Measurements from ENCODE around the gene GLI2. TPM values are rescaled to one million over a fixed set of nuclear protein-coding genes. Genes with fewer than 3 reads are reported as not detected.

GLI2 gene
- total and polyA plus RNA-seq, 2 of the 4 experiments (the other 2 are of a cell fraction): 3.8 to 26.0 TPM

DNA sequence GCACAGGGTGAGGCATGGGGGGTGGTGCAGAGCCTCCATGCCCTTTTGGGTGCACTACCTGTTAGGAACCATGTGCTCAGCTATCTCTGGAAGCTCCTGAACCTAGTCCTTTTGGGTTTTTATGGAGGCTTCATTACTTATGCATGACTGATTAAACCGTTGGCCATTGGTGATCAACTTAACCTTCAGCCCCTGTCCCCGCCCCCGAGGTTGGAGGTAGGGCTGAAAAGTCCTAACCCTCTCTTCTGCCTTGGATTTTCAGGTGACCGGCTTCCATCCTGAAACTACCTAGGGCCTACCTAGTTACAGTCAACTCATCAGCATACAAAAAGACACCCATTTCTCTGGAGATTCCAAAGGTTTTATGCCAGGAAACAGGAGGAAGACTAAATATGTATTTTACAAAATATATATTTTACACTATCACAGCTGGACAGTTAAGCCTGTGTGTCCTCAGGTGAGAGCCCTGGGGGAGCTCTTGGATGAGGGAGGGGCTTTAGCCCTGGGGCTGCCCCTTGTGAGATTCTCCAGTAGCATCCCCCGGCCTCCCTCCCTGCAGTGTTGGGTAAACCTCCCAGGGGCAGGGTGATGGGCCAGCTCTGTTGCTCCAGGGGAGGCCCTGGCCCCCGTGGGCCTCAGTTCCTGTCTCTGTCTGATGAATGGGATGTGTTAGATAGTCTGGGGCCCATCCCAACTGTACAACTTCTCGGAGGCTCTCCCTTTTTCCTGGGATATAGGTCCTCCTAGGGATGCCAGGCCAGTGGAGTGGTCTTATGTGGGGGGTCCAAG, 24.1 kb downstream of the GLI2 start:
- no peaks in the 10 kb centered on the region for H3K36me3 ChIP-seq (ENCODE audit: control insufficient read depth, insufficient read depth, low read length)
- peak overlapping the region; percentile 52 for H2BK5ac ChIP-seq (ENCODE audit: low read depth, low read length, poor library complexity, severe bottlenecking)
- peak overlapping the region; percentile 58 for H3K14ac ChIP-seq (replicated peaks; ENCODE audit: low read depth, low read length)
- H2AK9ac ChIP-seq (replicated peaks; ENCODE audit: low read depth, low read length, poor library complexity): peak overlapping the region; percentile 33
- no peak overlapping the region for H3K4me2 ChIP-seq (ENCODE audit: low read depth, low read length)
- H2BK20ac ChIP-seq (ENCODE audit: low read depth, low read length): no peak overlapping the region; the same call in 1 of the 2 replicates
- peak overlapping the region; percentile 76; the same call in 1 of the 2 replicates for H2BK120ac ChIP-seq (ENCODE audit: low read depth, low read length)
- H3K56ac ChIP-seq (ENCODE audit: extremely low read depth, insufficient read depth, low read length): no peak overlapping the region
- in situ Hi-C loops (cut with MboI; ENCODE audit: low sequenced_read_pairs): no loop called here
- H3K9me3 ChIP-seq (ENCODE audit: control insufficient read depth, insufficient read depth, low read length): no peaks in the 10 kb centered on the region
- peaks cover 68% of the 10 kb centered on the region for H3K9me1 ChIP-seq (ENCODE audit: insufficient read depth, low read length)
- intact Hi-C loops (cut with micrococcal nuclease): no loop called here
- peak overlapping the region; percentile 26; the same call in 1 of the 2 replicates for H3K23ac ChIP-seq (ENCODE audit: low read depth, low read length)
- H3K4me1 ChIP-seq (ENCODE audit: control insufficient read depth, insufficient read depth, low read length): peaks cover 60% of the 10 kb centered on the region
- WGBS, 2 experiments (ENCODE audit: extremely low coverage in 2 of 2, insufficient read length in 1 of 2): no CpG with 5 or more reads among the region's 7 CpGs
- dilution Hi-C loops (cut with HindIII; ENCODE audit: low sequenced_read_pairs, unreplicated experiment): no loop called here
- no TSS peak for BruUV-seq (replicated peaks)
- H3K79me1 ChIP-seq (ENCODE audit: low read depth in 1 of 2, low read length in 2 of 2): peaks cover 12 to 82% of the 10 kb centered on the region in 2 experiments; a peak in 3 of 4 replicates
- peak overlapping the region; percentile 28; the same call in 2 of the 3 replicates for H2BK15ac ChIP-seq (ENCODE audit: low read depth, low read length)
- H3K9ac ChIP-seq (ENCODE audit: low read depth, low read length): 0 out of 2 replicates have a peak overlapping the region, but pooled peaks have one; percentile 37
- ChIA-PET POLR2A (ENCODE audit: unreplicated experiment) (interaction anchor here (0.6 kb wide), 2 partner anchors 14 to 205 kb away, joined by 3 to 20 read pairs; no protein-coding TSS in a partner anchor), CTCF (interaction anchor here (0.7 kb wide), 1 partner anchor 97 kb away, joined by 4 read pairs; no protein-coding TSS in a partner anchor)
- H2AFZ ChIP-seq (replicated peaks; ENCODE audit: low read length, poor library complexity): no peak overlapping the region
- H3K27ac ChIP-seq (ENCODE audit: insufficient read depth, low read length): peak overlapping the region; percentile 46; the same call in 1 of the 2 replicates
- peak overlapping the region; percentile 56; the same call in 1 of the 2 replicates for H4K5ac ChIP-seq (ENCODE audit: low read depth, low read length)
- peak overlapping the region; percentile 23 for H3K4ac ChIP-seq (ENCODE audit: low read depth, low read length)
- H4K8ac ChIP-seq (ENCODE audit: low read depth in 2 of 2, low read length in 2 of 2): peak overlapping the region; percentile 61 to 86; a peak in 2 of 4 replicates
- peak overlapping the region; percentile 41; the same call in 1 of the 2 replicates for H4K91ac ChIP-seq (ENCODE audit: insufficient read depth, low read depth, low read length)
- H4K20me1 ChIP-seq (ENCODE audit: insufficient read depth, low read length): peaks cover 35% of the 10 kb centered on the region
- no peak overlapping the region; the same call in 1 of the 2 replicates for H3K18ac ChIP-seq (ENCODE audit: low read depth, low read length)
- ATAC-seq (ENCODE audit: low read depth): no peak
- TF ChIP-seq, protein P1, sequence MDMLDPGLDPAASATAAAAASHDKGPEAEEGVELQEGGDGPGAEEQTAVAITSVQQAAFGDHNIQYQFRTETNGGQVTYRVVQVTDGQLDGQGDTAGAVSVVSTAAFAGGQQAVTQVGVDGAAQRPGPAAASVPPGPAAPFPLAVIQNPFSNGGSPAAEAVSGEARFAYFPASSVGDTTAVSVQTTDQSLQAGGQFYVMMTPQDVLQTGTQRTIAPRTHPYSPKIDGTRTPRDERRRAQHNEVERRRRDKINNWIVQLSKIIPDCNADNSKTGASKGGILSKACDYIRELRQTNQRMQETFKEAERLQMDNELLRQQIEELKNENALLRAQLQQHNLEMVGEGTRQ (IDR thresholded peaks at IDR 0.05; ENCODE audit: low read depth, low read length): no peak
- TF ChIP-seq RAD21 (IDR thresholded peaks at IDR 0.05; ENCODE audit: low read length) (no peak), CEBPB (IDR thresholded peaks at IDR 0.05; ENCODE audit: low read depth, low read length) (no peak), POLR2A (IDR thresholded peaks at IDR 0.05; ENCODE audit: low read depth, low read length) (no peak), FOS (IDR thresholded peaks at IDR 0.05; ENCODE audit: low read depth, low read length) (no peak), MAFK (IDR thresholded peaks at IDR 0.05; ENCODE audit: low read depth, low read length) (no peak), SMC3 (IDR thresholded peaks at IDR 0.05; ENCODE audit: low read depth, low read length) (no peak)
- TF ChIP-seq, protein P2, sequence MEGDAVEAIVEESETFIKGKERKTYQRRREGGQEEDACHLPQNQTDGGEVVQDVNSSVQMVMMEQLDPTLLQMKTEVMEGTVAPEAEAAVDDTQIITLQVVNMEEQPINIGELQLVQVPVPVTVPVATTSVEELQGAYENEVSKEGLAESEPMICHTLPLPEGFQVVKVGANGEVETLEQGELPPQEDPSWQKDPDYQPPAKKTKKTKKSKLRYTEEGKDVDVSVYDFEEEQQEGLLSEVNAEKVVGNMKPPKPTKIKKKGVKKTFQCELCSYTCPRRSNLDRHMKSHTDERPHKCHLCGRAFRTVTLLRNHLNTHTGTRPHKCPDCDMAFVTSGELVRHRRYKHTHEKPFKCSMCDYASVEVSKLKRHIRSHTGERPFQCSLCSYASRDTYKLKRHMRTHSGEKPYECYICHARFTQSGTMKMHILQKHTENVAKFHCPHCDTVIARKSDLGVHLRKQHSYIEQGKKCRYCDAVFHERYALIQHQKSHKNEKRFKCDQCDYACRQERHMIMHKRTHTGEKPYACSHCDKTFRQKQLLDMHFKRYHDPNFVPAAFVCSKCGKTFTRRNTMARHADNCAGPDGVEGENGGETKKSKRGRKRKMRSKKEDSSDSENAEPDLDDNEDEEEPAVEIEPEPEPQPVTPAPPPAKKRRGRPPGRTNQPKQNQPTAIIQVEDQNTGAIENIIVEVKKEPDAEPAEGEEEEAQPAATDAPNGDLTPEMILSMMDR (conservative IDR thresholded peaks at IDR 0.05; ENCODE audit: low read depth, low read length): no peak
- no peak for DNase-seq
- no peaks in the 10 kb centered on the region for H3K27me3 ChIP-seq (ENCODE audit: control insufficient read depth, insufficient read depth, low read length)
- H3K4me3 ChIP-seq (ENCODE audit: insufficient read depth, low read depth, low read length): no peak overlapping the region
- H2AK5ac ChIP-seq (ENCODE audit: low read depth, low read length): peak overlapping the region; percentile 38; the same call in 1 of the 2 replicates

Measured in IMR-90 (cell line).